Measurements from ENCODE around the gene UBE2R2.

DNA sequence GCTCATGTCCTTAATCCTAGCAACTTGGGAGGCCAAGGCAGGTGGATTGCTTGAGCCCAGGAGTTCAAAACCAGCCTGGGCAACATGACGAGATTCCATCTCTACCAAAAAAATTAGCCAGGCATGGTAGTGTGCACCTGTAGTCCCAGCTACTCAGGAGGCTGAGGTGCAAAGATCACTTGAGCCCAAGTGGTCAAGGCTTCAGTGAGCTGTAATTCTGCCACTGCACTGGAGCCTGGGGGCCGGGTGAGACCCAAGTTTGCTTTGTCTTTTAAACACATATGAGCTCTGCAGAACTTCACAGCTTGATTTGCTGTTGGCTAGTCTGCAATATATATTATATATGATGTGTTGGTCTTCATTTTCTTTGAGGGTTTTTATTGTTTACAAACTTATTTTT lies 89.8 kb downstream of the UBE2R2 start:
- TF ChIP-seq BCL11A (tag by site-specific recombination; IDR thresholded peaks at IDR 0.05; ENCODE audit: low read depth): no peak
- no peak for TF ChIP-seq ZNF391 (tag by site-specific recombination; IDR thresholded peaks at IDR 0.05; ENCODE audit: borderline replicate concordance, low read depth)
- no peak for TF ChIP-seq ZNF677 (tag by site-specific recombination; IDR thresholded peaks at IDR 0.05)
